ENCODE results near the gene FHOD3.
"Not testable (repeated sequence)": the region's sequence is repeated elsewhere in the genome, so short reads cannot be mapped to it uniquely, and the experiment has no call there.

Gene FHOD3

GRCh38 chr18:36352384-36352783 lies 54.9 kb downstream of the FHOD3 start:
- no peak for DNase-seq

DNA sequence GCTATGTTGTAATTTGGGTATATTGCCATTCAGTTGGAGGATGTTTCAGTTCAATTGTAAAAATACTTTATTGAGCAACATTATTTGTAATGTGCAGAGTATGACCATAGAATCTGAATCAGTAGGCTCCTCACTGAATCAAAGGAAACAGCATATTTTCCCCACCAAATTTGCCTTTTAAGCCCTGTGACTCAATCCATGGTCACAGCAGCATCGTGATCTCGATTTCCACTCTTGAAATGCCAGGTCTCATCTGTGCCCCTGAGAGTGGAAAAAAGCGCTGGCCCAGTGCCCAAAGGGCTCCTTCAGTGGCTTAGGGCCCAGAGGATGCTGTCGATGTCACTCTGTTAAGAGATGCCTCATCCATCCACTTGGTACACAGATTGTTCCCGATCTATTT lies 57.5 kb downstream of the FHOD3 start:
- DNase-seq, result no peak

- DNase-seq, result no peak
These were observed 58.0 kb downstream of the FHOD3 start for GRCh38 chr18:36355511-36355910.

- not testable (repeated sequence) for DNase-seq
These were observed 59.2 kb downstream of the FHOD3 start for GRCh38 chr18:36356741-36357140.

GRCh38 chr18:36358141-36358540 lies 60.6 kb downstream of the FHOD3 start:
- DNase-seq, result no peak

GRCh38 chr18:36360256-36360909 lies 62.9 kb downstream of the FHOD3 start:
- no peak for DNase-seq

DNA sequence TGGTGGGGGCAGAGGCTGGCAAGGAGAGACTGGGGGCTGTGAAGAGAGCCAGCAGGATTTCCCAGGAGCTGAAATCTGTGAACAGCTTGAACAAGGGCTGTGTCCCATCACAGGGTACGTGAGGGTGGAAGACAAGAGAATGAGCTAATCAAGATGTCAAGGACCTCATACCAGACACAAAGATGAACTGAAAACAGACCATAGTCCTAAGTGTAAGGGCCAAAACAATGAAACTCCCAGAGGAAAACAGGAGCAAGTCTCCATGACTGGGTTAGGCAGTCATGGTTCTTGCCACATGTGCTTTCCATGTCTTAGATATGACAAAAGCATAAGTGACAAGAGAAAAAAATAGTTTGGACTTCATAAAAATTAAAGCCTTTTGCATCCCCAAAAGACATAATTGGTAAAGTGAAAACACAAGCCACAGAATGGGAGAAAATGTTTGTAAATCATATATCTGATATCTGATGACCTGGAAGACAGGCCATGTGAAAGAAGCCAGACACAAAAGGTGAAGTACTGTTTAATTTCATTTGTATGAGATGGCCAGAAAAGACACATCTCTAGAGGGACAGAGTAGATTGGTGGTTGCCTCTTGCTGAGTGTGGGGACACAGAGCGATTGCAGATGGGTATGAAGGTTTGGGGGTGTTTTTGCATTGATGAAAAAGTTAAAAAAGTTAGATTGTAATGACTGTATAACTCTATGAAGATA lies 67.6 kb downstream of the FHOD3 start:
- no peak for DNase-seq

DNA sequence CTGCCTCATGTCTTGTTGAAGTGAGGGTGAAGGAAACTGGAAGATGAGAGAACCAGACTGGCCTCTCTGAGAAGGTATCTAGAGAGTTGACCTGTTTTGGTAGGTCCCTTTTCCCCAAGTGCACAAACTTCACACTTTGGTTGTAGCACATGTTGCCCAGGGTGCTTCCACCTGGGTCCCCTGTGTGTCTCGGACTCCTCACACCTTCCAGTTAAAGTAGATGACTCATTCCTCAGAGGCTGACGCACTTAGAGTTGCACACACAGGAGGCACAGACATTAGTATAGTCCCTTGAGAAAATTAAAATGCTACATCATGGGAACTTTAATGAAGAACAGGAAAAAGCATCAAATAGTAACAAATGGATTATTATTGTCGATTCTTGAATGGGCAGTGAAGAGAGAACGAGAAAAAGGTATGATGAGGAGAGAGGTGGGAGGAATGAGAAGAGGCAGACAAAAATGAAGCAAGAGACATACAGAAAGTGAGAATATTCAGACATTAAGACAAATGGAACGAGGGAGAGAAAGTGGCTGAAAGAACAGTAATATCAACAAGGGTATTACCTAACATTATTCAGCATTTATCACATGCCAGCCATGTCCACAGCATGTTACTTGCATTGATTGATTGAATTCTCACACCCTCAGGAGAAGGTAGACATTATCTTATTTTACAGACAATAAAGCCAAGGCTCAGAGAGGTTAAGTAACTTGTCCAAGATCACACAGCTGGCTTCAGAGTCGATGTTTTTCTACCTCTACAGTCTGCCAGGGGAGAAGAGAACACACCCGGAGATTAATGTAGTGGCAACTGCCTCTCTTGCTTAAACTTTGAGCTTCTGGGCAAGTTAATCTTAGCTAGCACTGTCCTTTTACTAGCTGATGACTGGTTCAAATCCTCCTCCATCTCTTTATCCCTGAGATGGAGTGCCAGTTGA lies 68.6 kb downstream of the FHOD3 start:
- DNase-seq, result no peak

GRCh38 chr18:36366994-36367839 lies 69.7 kb downstream of the FHOD3 start:
- no peak for DNase-seq

DNA sequence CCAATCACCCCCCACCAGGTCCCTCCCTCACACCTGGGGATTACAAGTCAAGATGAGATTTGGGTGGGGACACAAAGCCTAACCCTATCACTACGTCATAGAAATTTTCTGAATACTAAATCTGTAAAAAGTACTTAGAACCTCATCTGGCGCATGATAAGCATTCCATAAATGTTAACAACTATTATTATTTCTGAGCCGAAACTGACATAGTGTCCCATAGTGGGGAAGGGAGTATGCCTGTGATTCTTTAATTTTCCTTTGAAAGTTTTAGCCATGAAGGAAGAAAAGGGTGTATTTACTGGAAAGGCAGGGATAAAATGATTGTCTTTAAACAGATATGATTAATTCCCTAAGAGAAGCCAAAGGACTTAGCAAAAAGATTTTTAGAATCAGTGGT lies 71.4 kb downstream of the FHOD3 start:
- no peak for DNase-seq

- DNase-seq, result no peak
These were observed 75.4 kb downstream of the FHOD3 start for GRCh38 chr18:36372903-36373311.

DNA sequence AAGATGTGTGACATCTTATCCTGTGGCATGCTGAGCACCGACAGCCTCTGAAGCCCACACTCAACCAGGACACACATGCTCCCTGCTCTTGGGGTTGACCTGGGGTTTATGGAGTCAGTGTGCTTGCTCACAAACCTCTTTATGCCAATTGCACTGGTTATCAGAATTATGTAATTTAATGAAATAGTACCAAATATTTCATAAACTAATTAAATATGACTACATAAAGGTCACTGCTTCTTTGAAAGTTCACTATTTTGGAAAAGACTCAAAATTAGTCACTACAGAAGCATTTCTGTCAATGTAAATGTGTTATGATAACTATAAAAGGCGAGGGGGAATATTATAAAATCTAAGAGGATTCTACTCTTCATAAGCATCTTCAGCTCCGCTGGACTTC lies 76.7 kb downstream of the FHOD3 start:
- no peak for DNase-seq

DNA sequence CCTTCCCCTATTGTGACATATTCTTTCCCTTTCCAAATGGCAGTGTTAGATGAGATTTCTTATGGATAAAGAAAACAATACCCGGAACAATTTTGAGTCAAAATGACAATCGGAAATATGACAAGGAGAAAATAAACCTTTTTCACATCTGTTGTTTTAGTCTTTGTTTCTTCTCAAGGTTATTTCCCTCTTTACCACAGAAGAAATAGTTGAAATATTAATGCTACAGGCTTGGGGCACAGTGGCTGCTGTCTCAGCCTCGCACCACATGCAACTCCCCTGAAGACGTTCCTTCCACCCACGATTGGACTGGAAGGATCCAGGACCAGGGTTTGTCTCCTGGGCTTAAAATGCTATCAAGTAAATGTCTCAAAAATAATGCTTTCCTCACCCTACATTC lies 77.6 kb downstream of the FHOD3 start:
- DNase-seq, result no peak

DNA sequence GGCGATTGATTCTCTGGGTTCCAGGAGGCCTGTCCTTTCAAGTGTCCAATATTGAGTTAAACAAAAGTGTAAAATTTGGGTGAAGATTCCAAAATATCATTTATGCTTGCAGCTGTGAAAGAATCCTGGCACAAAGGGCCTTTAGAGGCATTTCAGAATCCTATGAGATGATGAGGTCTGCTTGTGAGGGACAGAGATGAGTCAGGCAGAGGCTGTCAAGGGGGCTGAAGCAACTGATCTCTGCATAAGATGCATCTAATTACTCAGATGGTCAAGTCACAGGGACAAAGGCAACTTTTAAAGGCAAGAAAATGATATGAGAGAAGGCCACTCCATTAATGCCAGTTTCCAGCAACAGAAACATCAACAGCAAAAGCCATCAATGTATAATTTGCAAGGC lies 78.8 kb downstream of the FHOD3 start:
- no peak for DNase-seq

GRCh38 chr18:36377626-36378025 lies 80.1 kb downstream of the FHOD3 start:
- DNase-seq, result no peak

DNA sequence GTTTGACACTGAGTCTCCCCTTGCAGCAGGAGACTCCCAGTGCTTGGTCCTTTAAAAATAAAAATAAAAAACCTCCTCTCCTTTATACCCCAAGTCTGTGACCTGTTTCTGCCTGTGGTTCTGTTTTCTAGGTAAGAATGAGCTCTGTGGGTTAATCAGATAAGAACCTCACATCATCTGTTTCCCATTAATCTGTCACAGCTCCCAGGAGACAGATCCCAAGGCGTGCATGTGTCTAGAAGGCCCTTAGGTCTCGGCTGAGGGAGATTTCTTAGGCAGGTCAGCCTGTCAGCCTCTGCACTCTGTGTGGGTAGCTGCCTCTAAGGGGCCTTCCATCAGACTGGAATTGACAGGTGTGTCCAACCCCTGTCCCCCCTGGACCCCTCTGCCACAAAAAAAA lies 80.7 kb downstream of the FHOD3 start:
- no peak for DNase-seq

DNA sequence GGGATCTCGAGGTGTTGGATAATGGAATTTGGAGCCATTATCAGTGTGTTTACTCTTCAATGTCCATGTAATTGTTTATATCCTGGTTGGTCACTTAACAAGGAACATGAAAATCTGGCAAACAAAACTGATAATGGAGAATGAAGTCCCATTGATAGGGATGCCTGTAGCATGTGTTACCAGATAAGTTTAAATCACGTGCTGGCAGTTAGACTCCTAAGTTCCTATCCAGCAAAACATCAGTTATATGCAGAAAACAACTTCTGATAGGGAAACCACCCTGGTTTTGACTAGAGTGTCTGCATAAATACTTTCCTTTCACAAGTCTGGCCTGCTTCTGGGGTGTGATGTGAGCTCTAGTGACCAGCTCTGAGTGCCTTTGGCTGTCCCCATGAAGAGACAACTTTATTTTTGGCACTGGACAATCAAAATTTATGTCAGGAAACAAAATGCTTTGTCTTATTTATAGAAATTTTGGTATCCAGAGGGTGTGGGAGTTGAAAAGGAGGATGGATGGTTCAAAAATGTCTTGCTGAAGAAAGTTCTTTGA lies 82.0 kb downstream of the FHOD3 start:
- DNase-seq, result no peak

DNA sequence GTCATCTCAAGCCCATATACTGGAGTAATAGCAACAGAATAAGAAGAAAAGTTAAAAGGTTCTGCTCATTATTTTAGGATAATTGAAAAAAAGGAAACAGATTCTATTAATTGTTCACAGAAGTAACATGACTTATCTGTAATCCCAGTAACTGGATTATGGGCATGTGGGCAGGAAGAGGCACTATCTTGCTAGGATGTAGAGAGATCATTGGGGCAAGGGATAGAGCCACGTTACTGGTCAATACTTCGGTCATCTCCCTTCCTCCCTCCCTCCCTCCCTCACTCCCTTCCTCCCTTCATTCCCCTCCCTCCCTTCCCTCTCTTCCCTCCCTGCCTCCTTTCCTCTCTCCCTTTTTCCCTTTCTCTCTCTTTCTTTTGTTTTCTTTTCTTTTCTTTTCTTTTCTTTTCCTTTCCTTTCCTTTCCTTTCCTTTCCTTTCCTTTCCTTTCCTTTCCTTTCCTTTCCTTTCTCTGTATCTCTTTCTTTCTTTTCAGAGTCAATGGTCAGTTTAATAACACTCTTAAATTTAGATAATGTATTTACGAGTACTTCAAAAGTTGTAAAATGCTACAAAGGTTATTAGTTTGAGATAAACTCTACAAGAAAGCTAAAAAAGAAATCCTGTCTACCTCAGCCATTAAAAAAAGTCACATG lies 82.8 kb downstream of the FHOD3 start:
- DNase-seq, result no peak

- DNase-seq, result no peak
These were observed 83.6 kb downstream of the FHOD3 start for GRCh38 chr18:36381075-36381474.

- DNase-seq, result no peak
These were observed 85.3 kb downstream of the FHOD3 start for GRCh38 chr18:36382854-36383253.

DNA sequence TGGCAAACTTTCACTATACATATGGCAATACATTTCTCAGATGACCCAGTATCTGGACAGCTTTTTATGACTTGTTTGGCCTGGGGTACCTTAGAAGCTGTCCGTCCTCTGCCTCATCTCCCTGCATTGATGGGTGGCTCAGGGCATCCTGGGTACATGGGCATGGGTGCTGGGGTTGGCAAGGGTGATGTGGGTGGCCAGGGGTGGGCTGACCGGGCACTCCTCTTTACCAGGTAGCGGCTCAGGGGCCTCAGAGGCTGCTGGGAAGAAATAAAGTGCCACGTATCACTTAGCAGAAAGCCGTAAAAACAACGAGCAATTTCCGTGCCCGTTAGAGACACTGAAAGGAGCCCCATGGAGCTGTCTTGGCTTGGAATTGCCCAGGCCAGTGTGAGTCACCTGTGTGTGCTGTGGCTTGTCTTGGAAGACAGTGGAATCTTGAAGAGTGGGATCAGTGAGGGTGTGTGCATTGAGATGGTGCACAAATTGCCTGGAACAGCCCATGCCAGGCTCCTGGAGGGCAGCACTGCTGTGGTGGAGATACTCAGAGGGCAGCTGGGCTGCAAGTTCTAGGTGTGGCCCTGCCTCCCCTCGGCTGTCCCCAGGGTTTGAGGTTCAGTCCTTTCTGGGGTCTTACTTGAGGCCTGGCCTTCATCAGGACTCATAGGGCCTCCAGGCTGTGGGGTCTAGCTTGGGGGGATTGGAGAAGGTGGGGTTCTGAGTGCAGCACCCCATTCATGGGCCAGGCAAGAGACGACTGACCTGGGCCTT lies 88.8 kb downstream of the FHOD3 start:
- no peak for DNase-seq

Measured in stimulated activated CD4-positive, alpha-beta T cell treated with anti-CD3 and anti-CD28 coated beads, Interleukin-4, amount 100 ng/mL, for 4 hours (primary cell).